Motor neuron (in vitro differentiated cells): ENCODE measurements around the gene KBTBD13. TPM values are rescaled to one million over a fixed set of nuclear protein-coding genes. Genes with fewer than 3 reads are reported as not detected.
"Not testable (repeated sequence)": the region's sequence is repeated elsewhere in the genome, so short reads cannot be mapped to it uniquely, and the experiment has no call there.

Experiments
- ATAC-seq, 8 experiments: fragments of 200-7000 bp; cut with Tn5 transposase; replicated peaks in 6 of 8; 2 replicates each; pipeline ENCODE4 v1.8.0; 2021; ENCODE audit warnings: mild to moderate bottlenecking in 8 of 8, moderate library complexity in 8 of 8
- H3K27ac ChIP-seq, 2 donors: fragments of 250-450 bp; sonication (Bioruptor Pico); 2 replicates each; pipeline ENCODE4 v1.9.0; 2021; ENCODE audit warnings: antibody characterized with exemption in 2 of 2, mild to moderate bottlenecking in 2 of 2, moderate library complexity in 1 of 2
- H3K4me1 ChIP-seq, 2 donors: fragments of 250-450 bp; sonication (Bioruptor Pico); replicated peaks in 1 of 2; 2 replicates each; pipeline ENCODE4 v1.6.1; 2021; ENCODE audit warnings: antibody characterized with exemption in 2 of 2, mild to moderate bottlenecking in 2 of 2, moderate library complexity in 1 of 2
- H3K4me3 ChIP-seq, 5 donors: fragments of 250-450 bp; sonication (Bioruptor Pico); 2 replicates each; pipeline ENCODE4 v1.9.0; 2021; ENCODE audit warnings: antibody characterized with exemption in 5 of 5, mild to moderate bottlenecking in 5 of 5, moderate library complexity in 4 of 5
- WGBS, 10 experiments: fragments of 450-650 bp; shearing (Covaris generic); methylation state at CpG; one replicate each; pipeline ENCODE4 v1.0.0; 2022; 5-methylcytosine and 5-hydroxymethylcytosine counted together
- in situ Hi-C, 9 experiments: fragments of 400-800 bp; cut with MboI; loops; one replicate each; pipeline ENCODE4 v1.15.0; 2021; ENCODE audit warnings: low sequenced_read_pairs in 9 of 9, low pct_unique_long_range_greater_than_20kb in 2 of 9; ENCODE audit not compliant: unreplicated experiment in 9 of 9
- total RNA-seq, 8 experiments: library from RNA; unstranded; fragments of 300-600 nt; gene quantifications; 2 replicates each; pipeline versions ENCODE4 v1.2.3 to v1.2.4, GENCODE V29; 2022

The KBTBD13 gene
- total RNA-seq, 8 experiments from 2014 or later, result 0.10 to 0.28 (median 0.18) TPM; not detected in 3

DNA sequence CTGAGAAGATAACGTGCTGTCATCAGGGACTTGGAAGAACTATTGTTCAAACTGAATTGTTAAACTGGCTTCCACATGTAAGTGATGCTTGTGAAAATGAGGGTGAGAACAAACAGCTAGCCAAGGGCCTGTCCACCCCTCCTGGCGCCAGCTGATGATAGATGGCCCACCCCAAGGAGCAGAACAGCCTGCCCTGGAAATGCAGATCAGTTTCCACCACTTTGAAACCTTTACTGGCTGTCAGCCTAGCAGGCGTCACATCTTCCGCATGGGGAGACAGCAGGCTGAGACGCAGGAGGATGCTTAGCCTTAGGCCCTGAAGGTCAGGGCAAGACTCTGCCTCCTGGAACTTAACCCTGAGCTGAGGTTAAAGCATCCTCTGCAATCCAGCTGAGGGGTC lies 37.7 kb upstream of the KBTBD13 start:
- in situ Hi-C loops, result loop anchor here in 1 of 9 experiments (25.0 kb wide), 1 partner anchor 248 kb away; the partner anchor contains the start of genes PARP16 and RNU5A-1
- peak in 5 of 8 experiments; percentile 39 to 90 (median 87) for ATAC-seq
- WGBS, 10 experiments, result 0 to 43% (median 11%) methylated on average over 1 to 4 of the region's 5 CpGs; no CpG with 5 or more reads in 4 of the 10 experiments
- Histone ChIP-seq H3K4me1 (peaks cover 4 to 16% of the 10 kb centered on the region in 2 donors), H3K4me3 (no peak overlapping the region), H3K27ac (peak overlapping the region in 1 of 2 donors; percentile 8)

DNA sequence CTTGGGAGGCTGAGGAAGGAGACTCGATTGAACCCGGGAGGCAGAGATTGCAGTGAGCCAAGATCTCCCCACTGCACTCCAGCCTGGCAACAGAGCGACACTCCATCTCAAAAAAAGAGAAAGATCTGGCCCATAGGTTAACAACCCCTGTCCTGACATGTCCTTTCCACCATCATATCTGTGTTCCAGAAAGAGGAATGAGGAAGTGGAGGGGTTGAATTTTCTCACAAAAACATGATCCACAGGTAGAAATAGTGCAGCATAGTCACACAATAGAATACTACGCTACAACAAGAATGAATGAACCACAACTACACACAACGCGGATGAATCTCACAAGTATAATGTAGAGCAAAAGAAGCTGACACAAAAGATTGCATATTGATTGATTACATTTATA lies 36.1 kb upstream of the KBTBD13 start:
- no peak for ATAC-seq
- WGBS, 10 experiments, result 42 to 98% (median 83%) methylated on average over 2 to 6 of the region's 6 CpGs; no CpG with 5 or more reads in 1 of the 10 experiments
- in situ Hi-C loops, result loop anchor here in 1 of 9 experiments (25.0 kb wide), 1 partner anchor 247 kb away; the partner anchor contains the start of genes PARP16 and RNU5A-1
- Histone ChIP-seq H3K4me1 (peaks cover 19 to 23% of the 10 kb centered on the region in 2 donors), H3K4me3 (no peak overlapping the region), H3K27ac (no peak overlapping the region)

DNA sequence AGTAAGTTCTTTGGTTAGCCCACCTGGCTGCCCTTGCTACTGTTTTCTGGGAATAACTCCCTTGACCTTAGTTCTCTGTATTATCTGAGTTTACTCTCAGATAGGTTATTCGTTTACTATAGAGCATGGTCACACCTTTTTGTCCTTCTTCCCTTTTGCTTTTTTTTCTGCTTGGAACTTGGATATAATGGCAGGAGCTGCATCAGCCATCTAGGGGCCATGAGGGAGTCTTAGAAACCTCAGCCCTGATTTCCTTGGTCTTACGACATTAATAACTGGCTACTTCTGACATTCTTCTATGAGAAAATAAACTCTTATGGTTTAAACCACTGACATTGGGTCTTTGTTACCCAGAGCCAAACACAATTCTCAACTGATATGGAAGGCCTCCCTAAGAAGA lies 34.8 kb upstream of the KBTBD13 start:
- no peak for ATAC-seq
- Histone ChIP-seq H3K4me3 (no peak overlapping the region), H3K4me1 (peaks cover 22 to 24% of the 10 kb centered on the region in 2 donors), H3K27ac (no peak overlapping the region)
- 50 to 100% (median 91%) methylated on average over 1 to 2 of the region's 2 CpGs for WGBS, 10 experiments
- in situ Hi-C loops, result loop anchor here in 1 of 9 experiments (25.0 kb wide), 1 partner anchor 246 kb away; the partner anchor contains the start of genes PARP16 and RNU5A-1

DNA sequence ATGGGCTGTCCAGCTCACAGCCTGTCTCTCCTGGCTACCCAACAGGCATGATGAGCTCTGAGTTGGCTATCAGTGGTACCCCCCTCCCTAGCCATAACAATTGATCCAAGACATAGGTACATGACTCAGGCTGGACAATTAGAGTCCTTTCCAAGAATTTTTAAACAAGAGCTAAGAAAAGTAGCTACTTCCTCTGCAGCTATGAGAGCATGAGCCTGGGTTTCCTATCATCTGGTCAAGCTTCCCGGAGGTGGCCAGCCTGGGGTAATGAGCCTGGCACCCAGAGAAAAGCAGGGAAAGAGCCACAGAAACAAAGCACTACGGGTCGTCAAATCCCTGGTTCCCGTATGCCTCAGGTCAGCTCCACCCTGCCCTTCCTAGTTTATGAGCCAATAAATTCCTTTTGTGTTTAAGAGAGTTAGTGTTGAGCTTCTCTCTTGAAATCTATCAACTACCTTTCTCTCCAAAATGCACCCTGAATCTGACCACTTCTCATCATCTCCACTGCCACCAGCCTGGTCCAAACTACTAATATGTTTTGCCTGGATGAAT lies 33.7 kb upstream of the KBTBD13 start:
- no peak overlapping the region for H3K4me3 ChIP-seq
- in situ Hi-C loops, result loop anchor here in 1 of 9 experiments (25.0 kb wide), 1 partner anchor 244 kb away; the partner anchor contains the start of genes PARP16 and RNU5A-1
- H3K27ac ChIP-seq, result no peak overlapping the region
- ATAC-seq, result no peak
- peaks cover 22 to 24% of the 10 kb centered on the region in 2 donors for H3K4me1 ChIP-seq
- 0 to 80% (median 47%) methylated on average over 1 to 4 of the region's 4 CpGs; no CpG with 5 or more reads in 3 of the 10 experiments for WGBS, 10 experiments

DNA sequence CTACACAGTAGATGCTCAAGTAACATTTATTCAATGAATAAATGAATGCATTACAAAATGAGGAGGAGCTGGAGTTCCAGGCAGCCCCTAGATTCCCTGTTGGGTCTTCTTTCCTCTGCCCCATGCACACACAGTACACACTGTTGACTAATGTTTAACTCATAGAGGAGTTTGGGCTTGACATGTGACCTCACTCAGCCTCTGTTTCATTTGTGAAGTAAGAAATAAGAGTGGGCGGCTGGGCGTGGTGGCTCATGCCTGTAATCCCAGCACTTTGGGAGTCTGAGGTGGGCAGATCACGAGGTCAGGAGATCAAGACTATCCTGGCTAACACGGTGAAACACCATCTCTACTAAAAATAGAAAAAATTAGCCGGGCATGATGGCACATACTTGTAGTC lies 32.3 kb upstream of the KBTBD13 start:
- H3K4me3 ChIP-seq, result not testable (repeated sequence)
- Histone ChIP-seq H3K4me1 (peaks cover 19 to 20% of the 10 kb centered on the region in 2 donors), H3K27ac (peak overlapping the region in 1 of 2 donors; percentile 71)
- peak in 2 of 8 experiments; percentile 25 to 36 for ATAC-seq
- 10 to 97% (median 76%) methylated on average over 1 to 5 of the region's 5 CpGs; no CpG with 5 or more reads in 4 of the 10 experiments for WGBS, 10 experiments
- in situ Hi-C loops, result loop anchor here in 1 of 9 experiments (25.0 kb wide), 1 partner anchor 243 kb away; the partner anchor contains the start of genes PARP16 and RNU5A-1

DNA sequence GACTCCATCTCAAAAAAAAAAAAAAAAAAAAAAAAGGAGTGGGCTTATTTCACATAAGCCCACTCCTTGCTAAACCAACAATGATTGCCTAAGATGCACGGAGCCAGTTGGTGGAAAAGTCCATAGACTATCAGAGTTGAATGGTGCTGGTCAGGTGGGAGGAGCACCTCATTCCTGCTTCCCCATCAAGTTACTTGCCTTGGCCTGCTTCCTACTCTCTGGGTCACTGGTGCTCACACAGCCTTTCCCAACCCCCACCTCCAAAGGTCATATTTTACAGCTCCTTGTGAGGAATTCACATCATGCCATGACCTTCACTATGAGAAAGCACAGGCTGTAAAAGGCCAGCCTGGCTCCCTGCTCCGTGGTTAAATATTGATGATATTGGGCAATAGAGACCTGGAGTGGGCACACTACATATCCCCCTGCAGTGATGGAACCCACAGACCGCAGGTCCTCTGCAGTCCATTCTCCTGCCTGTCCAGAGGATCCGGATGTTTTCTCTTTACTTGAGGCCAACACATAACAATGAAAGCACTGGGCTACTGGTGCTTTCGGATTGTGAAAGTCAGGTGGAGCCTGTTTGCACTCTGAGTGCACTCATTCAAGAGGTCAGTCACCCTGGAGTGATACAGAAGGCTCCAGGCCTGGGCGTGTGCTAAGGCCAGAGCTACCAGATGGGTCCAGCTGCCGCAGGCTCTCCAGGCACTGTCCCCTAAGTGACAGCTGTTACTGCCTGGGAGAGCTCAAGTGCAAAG lies 31.6 kb upstream of the KBTBD13 start, which contains the start of gene SLC51B:
Gene SLC51B, plus strand, starts transcription at position 664 of the 758 bp plus-strand sequence. CDS start 4,618 bp downstream, outside the sequence.
- peak within 1 kb of the TSS; percentile 38 to 71 for H3K27ac ChIP-seq
- in situ Hi-C loops, result loop anchor here in 1 of 9 experiments (25.0 kb wide), 1 partner anchor 242 kb away; the partner anchor contains the start of genes PARP16 and RNU5A-1
- peaks cover 19 to 22% of the 10 kb centered on the region in 2 donors for H3K4me1 ChIP-seq
- peak in 7 of 8 experiments; percentile 48 to 87 (median 77) for ATAC-seq
- H3K4me3 ChIP-seq, result no peak within 1 kb of the TSS
- WGBS, 10 experiments, result 22 to 88% (median 55%) methylated on average over 3 to 6 of the region's 7 CpGs; no CpG with 5 or more reads in 4 of the 10 experiments

DNA sequence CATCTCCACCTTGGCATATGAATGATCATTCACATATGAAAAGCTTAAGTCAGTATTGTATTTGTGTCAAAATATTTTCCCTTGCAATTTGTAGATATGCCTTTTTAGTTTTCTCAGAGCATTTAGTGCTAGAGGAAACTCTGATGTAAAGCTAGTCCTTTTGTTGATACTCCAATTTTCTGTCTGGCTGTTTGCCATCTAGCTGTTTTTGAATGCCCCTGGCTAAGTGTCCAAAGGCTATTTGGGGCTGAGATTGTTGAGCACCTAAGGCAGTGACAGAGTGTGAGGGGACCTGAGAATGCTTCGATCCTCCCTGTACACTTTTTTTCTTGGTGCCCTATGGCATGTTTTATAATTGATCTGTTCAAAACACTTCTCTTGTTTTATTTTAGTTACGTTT lies 28.3 kb upstream of the KBTBD13 start:
- WGBS, 10 experiments, result 33 to 100% (median 80%) methylated on average over 1 to 2 of the region's 2 CpGs; no CpG with 5 or more reads in 3 of the 10 experiments
- Histone ChIP-seq H3K27ac (no peak overlapping the region), H3K4me3 (no peak overlapping the region), H3K4me1 (peaks cover 19 to 22% of the 10 kb centered on the region in 2 donors)
- in situ Hi-C loops, result loop anchor here in 1 of 9 experiments (25.0 kb wide), 1 partner anchor 239 kb away; the partner anchor contains the start of genes PARP16 and RNU5A-1
- no peak for ATAC-seq

DNA sequence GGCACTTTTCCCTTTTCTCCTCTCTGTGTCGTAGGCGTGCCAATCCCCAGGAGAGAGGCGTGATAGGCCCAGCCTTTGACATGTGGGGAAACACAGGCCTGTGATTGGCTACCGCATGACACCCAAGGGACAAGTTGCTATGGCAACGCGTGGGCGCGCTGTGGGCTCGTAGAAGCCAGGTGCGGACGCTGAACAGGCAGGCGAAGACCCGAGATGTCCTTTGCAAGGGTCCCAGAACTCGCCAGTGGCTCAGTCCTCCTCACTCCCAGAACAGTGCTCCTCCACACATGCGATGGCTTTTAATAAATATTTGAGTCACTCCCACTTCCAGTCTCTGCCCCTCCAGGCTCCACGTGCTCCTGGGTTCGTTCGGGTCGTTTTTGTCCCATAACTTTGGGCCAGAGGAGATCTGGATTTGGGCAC lies 27.1 kb upstream of the KBTBD13 start:
- peak; percentile 74 to 98 (median 90) for ATAC-seq
- H3K4me3 ChIP-seq, result peak overlapping the region; percentile 22 to 29 (median 26)
- 0 to 19% (median 6%) methylated on average over 2 to 9 of the region's 19 CpGs; no CpG with 5 or more reads in 5 of the 10 experiments for WGBS, 10 experiments
- H3K27ac ChIP-seq, result no peak overlapping the region
- in situ Hi-C loops, result loop anchor here in 1 of 9 experiments (25.0 kb wide), 1 partner anchor 238 kb away; the partner anchor contains the start of genes PARP16 and RNU5A-1
- H3K4me1 ChIP-seq, result peaks cover 18% of the 10 kb centered on the region in 2 donors

DNA sequence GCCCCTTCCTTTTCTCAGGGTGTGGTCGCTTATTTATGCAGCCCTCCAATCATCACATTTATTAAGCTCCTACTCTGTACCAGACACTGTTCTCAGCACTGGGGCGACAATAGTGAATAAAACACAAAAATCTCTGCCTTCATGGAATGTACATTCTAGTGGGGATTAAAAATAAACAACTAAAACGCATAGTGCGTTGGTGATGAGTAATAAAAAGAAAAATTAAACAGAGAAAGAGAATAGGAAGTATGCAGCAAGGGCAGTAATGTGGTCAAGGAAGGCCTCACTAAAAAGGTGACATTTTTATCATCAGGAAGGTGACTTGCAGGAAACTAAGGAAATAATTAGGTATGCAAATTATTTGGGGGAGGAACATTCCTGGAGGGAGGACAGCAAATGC lies 26.3 kb upstream of the KBTBD13 start:
- peak in 1 of 8 experiments; percentile 4 for ATAC-seq
- peaks cover 12 to 17% of the 10 kb centered on the region in 2 donors for H3K4me1 ChIP-seq
- H3K4me3 ChIP-seq, result no peak overlapping the region
- H3K27ac ChIP-seq, result no peak overlapping the region
- WGBS, 10 experiments, result 4 to 89% (median 79%) methylated on average over 1 to 4 of the region's 4 CpGs
- in situ Hi-C loops, result no loop called here

DNA sequence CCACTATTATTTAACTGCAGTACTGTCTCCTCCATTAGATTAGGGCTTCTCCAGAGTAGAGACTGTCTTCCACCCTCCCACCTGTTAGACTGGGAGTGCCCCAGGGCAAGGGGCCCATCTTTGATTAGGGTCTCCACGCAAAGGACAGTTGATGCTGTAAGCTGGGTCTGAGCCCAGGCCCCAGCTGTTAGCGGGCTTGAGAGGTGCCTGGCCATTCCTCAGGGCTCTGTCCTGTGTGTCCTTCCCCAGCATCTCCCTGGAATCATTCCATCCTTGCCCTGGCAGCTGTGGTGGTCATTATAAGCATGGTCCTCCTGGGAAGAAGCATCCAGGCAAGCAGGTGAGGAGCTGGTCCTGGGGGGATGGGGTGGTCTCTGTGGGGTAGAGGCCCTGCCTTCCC lies 25.3 kb upstream of the KBTBD13 start:
- Histone ChIP-seq H3K4me1 (peaks cover 9 to 11% of the 10 kb centered on the region in 2 donors), H3K27ac (no peak overlapping the region), H3K4me3 (no peak overlapping the region)
- 100% methylated on average over 1 of the region's 2 CpGs; no CpG with 5 or more reads in 9 of the 10 experiments for WGBS, 10 experiments
- in situ Hi-C loops, result no loop called here
- ATAC-seq, result no peak

DNA sequence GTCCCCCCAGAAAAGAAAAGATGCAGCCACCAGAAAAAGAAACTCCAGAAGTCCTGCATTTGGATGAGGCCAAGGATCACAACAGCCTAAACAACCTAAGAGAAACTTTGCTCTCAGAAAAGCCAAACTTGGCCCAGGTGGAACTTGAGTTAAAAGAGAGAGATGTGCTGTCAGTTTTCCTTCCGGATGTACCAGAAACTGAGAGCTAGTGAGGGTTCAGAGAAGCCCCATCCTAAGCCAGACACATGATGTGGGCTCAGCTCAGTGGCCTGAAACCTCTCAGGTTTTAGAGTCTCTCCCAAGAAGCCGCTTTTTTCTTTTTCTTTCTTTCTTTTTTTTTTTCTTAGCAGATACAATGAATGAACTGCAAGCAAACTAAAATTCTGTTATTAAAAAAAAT lies 23.6 kb upstream of the KBTBD13 start:
- in situ Hi-C loops, result no loop called here
- Histone ChIP-seq H3K4me3 (no peak overlapping the region), H3K27ac (no peak overlapping the region), H3K4me1 (peaks cover 9 to 11% of the 10 kb centered on the region in 2 donors)
- WGBS, 10 experiments, result 50 to 100% (median 79%) methylated on average over 1 to 2 of the region's 2 CpGs; no CpG with 5 or more reads in 2 of the 10 experiments
- ATAC-seq, result no peak

DNA sequence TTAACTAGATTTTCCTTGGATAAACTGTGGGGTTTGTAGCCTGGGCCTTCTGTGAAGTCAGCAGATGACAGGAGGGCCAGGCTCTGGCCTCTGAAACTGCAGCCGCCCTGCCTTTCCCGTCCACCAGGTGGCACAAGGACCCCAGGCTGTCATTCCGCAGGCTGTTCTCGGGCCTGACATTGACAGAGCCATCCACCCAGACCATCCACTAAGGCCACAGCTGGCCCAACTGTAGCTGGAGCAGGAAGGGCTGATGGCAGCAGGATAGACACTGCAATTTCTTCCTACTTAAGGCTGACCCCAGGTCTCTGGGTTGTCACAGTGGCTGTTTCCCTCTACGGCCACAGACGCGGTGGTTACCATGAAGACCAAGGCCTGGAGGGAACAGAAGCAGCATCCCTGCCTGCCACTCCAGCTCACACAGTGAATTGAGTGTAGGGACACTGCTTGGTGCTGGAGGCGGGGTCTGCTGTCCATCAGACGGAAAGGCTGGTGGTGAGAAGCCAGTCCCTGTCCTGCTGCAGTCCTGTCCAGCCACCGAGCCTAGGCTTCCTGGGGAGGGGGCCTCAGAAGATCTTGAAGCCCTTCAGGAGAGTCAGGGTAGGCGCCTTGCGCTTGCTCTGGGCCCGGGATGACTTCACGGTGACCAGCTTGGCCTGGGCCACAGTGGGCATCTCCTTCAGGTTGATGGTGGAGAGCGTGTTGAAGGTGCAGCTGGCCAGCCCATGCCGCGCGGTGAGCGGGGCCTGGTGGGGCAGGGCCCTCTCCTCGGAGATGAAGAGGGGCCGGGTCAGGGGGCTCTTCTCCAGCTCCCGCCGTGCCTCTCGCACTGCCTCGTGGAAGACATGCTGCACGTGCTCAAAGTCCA lies 22.0 kb upstream of the KBTBD13 start:
- in situ Hi-C loops, result no loop called here
- 0 to 50% (median 19%) methylated on average over 1 to 5 of the region's 26 CpGs; no CpG with 5 or more reads in 4 of the 10 experiments for WGBS, 10 experiments
- H3K27ac ChIP-seq, result peak overlapping the region in 1 of 2 donors; percentile 75
- peaks cover 6 to 10% of the 10 kb centered on the region in 2 donors for H3K4me1 ChIP-seq
- ATAC-seq, result peak; percentile 73 to 90 (median 84)
- no peak overlapping the region for H3K4me3 ChIP-seq
